Measurements from ENCODE around the gene EIF2D. TPM values are rescaled to one million over a fixed set of nuclear protein-coding genes. Genes with fewer than 3 reads are reported as not detected.
"Not testable (repeated sequence)": the region's sequence is repeated elsewhere in the genome, so short reads cannot be mapped to it uniquely, and the experiment has no call there.

Gene EIF2D
- total and polyA plus RNA-seq, 9 of the 15 experiments (the other 6 are each of a cell fraction or from before 2014, with no cell fraction given), result 81.1 to 138 (median 93.9) TPM

GRCh38 chr1:206581571-206581981, 30.7 kb downstream of the EIF2D start (continued):
- TF ChIP-seq USF1 (CRISPR knock-in tag; IDR thresholded peaks at IDR 0.05) (no peak), HDAC1 (IDR thresholded peaks at IDR 0.05) (0 out of 4 replicates have a peak, but pooled peaks of 1 of the 2 experiments have one; percentile 11), PHB2 (IDR thresholded peaks at IDR 0.05; ENCODE audit: low read depth) (no peak), VEZF1 (CRISPR knock-in tag; IDR thresholded peaks at IDR 0.05) (no peak), THRB (CRISPR knock-in tag; conservative IDR thresholded peaks at IDR 0.05) (0 out of 2 replicates have a peak, but pooled peaks have one; percentile 59), ZNF639 (CRISPR knock-in tag; conservative IDR thresholded peaks at IDR 0.05 in 1 of 2, IDR thresholded peaks at IDR 0.05 in 1 of 2) (no peak), BRF1 (IDR thresholded peaks at IDR 0.05; ENCODE audit: borderline replicate concordance, extremely low read depth, insufficient read length) (no peak), RAD51 (IDR thresholded peaks at IDR 0.05; ENCODE audit: borderline replicate concordance, low read depth) (no peak), NFIC (IDR thresholded peaks at IDR 0.05) (peak; percentile 46; the same call in 1 of the 2 replicates), BMI1 (IDR thresholded peaks at IDR 0.05; ENCODE audit: low read length) (no peak)

GRCh38 chr1:206581114-206581497, 31.2 kb downstream of the EIF2D start:
- H2AFZ ChIP-seq (ENCODE audit: low read depth, low read length); ATAC-seq; FAIRE-seq; BruUV-seq (replicated peaks); H3K9me3 ChIP-seq (replicated peaks; ENCODE audit: control insufficient read depth, insufficient read depth, low read depth, low read length); H3K4me3 ChIP-seq; H4K20me1 ChIP-seq (replicated peaks; ENCODE audit: control insufficient read depth, insufficient read depth, low read length); intact Hi-C loops (cut with micrococcal nuclease); H3K27ac ChIP-seq (ENCODE audit: extremely low read depth, low read depth, low read length); H3K4me2 ChIP-seq (ENCODE audit: insufficient read depth, low read length); H3K9ac ChIP-seq (ENCODE audit: insufficient read depth in 1 of 2, low read depth in 2 of 2, low read length in 2 of 2); DNase-seq (ENCODE audit: extremely low read depth in 1 of 4, low spot score in 3 of 4); H3K27me3 ChIP-seq (ENCODE audit: control insufficient read depth in 2 of 2, insufficient read depth in 2 of 2, low read length in 2 of 2); H3K9me1 ChIP-seq (ENCODE audit: control insufficient read depth, insufficient read depth, low read length): not testable (repeated sequence)
- CTCF ChIA-PET (ENCODE audit: low intra/inter-chr PET ratio), result interaction anchor here (0.8 kb wide), 1 partner anchor 330 kb away, joined by 3 read pairs; no protein-coding TSS in a partner anchor
- Histone ChIP-seq H3K79me2 (ENCODE audit: control insufficient read depth, insufficient read depth, low read length) (peaks cover 28% of the 10 kb centered on the region; the same call in 2 of the 3 replicates), H3K36me3 (ENCODE audit: control insufficient read depth, insufficient read depth, low read length) (peaks cover 50% of the 10 kb centered on the region), H3K4me1 (replicated peaks in 1 of 2; ENCODE audit: control insufficient read depth in 2 of 2, insufficient read depth in 2 of 2, low read length in 2 of 2) (peaks cover 11 to 37% of the 10 kb centered on the region in 2 experiments)
- in situ Hi-C loops (cut with MboI), result loop anchor here (5.0 to 25.0 kb wide), 3 partner anchors 34 to 419 kb away; no protein-coding TSS in a partner anchor
- POLR2A ChIA-PET, result interaction anchor here (0.8 to 1.3 kb wide), 4 partner anchors 11 to 91 kb away, joined by 3 to 6 read pairs (median 3); no protein-coding TSS in a partner anchor
- 91% methylated on average over 7 of the region's 7 CpGs for WGBS (ENCODE audit: insufficient coverage, low coverage, missing lambda C conversion rate)
